MM.1S (cell line): Measurements from ENCODE around the gene NGDN.

ENCODE experiments used
- DNase-seq: peaks from one replicate; pipeline ENCODE4 v3.0.0-alpha.2; 2015
- H2AFZ ChIP-seq: fragments of 300-600 bp; sonication (generic); 2 replicates; pipeline ENCODE4 v1.6.0; 2016; ENCODE audit warnings: antibody characterized with exemption, low read length
- H3F3A ChIP-seq: fragments of 300-600 bp; sonication (generic); 2 replicates; pipeline ENCODE4 v1.6.1; 2016; ENCODE audit warnings: mild to moderate bottlenecking, antibody characterized with exemption, low read length, moderate library complexity, mixed read lengths; ENCODE audit not compliant: insufficient read depth
- H3K27ac ChIP-seq: fragments of 300-600 bp; sonication (generic); 2 replicates; pipeline ENCODE4 v1.5.1; 2016; ENCODE audit warnings: mild to moderate bottlenecking, low read length
- H3K27me3 ChIP-seq: fragments of 300-600 bp; sonication (generic); replicated peaks from 2 replicates; pipeline ENCODE4 v1.6.0; 2016; ENCODE audit warnings: low read length; ENCODE audit not compliant: insufficient read depth
- H3K36me3 ChIP-seq: fragments of 300-600 bp; sonication (generic); replicated peaks from 2 replicates; pipeline ENCODE4 v1.6.1; 2016; ENCODE audit warnings: mild to moderate bottlenecking, low read length, mixed read lengths; ENCODE audit not compliant: insufficient read depth
- H3K4me1 ChIP-seq: fragments of 300-600 bp; sonication (generic); 2 replicates; pipeline ENCODE4 v1.6.1; 2016; ENCODE audit warnings: low read length, mixed read lengths
- H3K4me2 ChIP-seq: fragments of 300-600 bp; sonication (generic); 2 replicates; pipeline ENCODE4 v1.6.0; 2016; ENCODE audit warnings: low read depth, low read length
- H3K4me3 ChIP-seq: fragments of 300-600 bp; sonication (generic); 2 replicates; pipeline ENCODE4 v1.5.1; 2016; ENCODE audit warnings: low read length, mixed read lengths
- H3K79me2 ChIP-seq: fragments of 300-600 bp; sonication (generic); 2 replicates; pipeline ENCODE4 v1.6.1; 2016; ENCODE audit warnings: mixed run types, low read length, mixed read lengths
- H3K9ac ChIP-seq: fragments of 300-600 bp; sonication (generic); 2 replicates; pipeline ENCODE4 v1.6.1; 2016; ENCODE audit warnings: low read length, mixed read lengths
- H3K9me2 ChIP-seq: fragments of 300-600 bp; sonication (generic); replicated peaks from 2 replicates; pipeline ENCODE4 v1.6.1; 2016; ENCODE audit warnings: mild to moderate bottlenecking, low read length, mixed read lengths; ENCODE audit not compliant: insufficient read depth
- H3K9me3 ChIP-seq: fragments of 300-600 bp; sonication (generic); replicated peaks from 2 replicates; pipeline ENCODE4 v1.6.1; 2016; ENCODE audit warnings: mild to moderate bottlenecking, low read length, mixed read lengths; ENCODE audit not compliant: insufficient read depth
- H4K20me1 ChIP-seq: fragments of 300-600 bp; sonication (generic); 2 replicates; pipeline ENCODE4 v1.6.1; 2016; ENCODE audit warnings: mild to moderate bottlenecking, low read length, moderate library complexity, mixed read lengths; ENCODE audit not compliant: insufficient read depth
- CTCF ChIP-seq: fragments of 300-600 bp; sonication (generic); IDR thresholded peaks from 2 replicates; pipeline ENCODE4 v1.5.1; 2016; ENCODE audit warnings: antibody characterized with exemption, low read length, mixed read lengths
- EZH2 ChIP-seq: fragments of 300-600 bp; sonication (generic); optimal IDR thresholded peaks from 2 replicates; pipeline ENCODE3; 2017; ENCODE audit warnings: low read depth, mild to moderate bottlenecking, antibody characterized with exemption, low read length, mixed read lengths
- EZH2phosphoT487 ChIP-seq: fragments of 300-600 bp; sonication (generic); IDR thresholded peaks from 2 replicates; pipeline ENCODE4 v1.6.1; 2018; ENCODE audit warnings: antibody characterized with exemption, low read length

The NGDN gene

GRCh38 chr14:23512156-23512555, 42.7 kb downstream of the NGDN start:
- TF ChIP-seq EZH2phosphoT487, result no peak
- TF ChIP-seq EZH2, result no peak
- TF ChIP-seq CTCF, result no peak
- Histone ChIP-seq H3K4me2 (no peak overlapping the region), H3K9ac (no peak overlapping the region), H3K27ac (no peak overlapping the region), H3K4me1 (no peaks in the 10 kb centered on the region), H3K27me3 (no peaks in the 10 kb centered on the region), H4K20me1 (no peaks in the 10 kb centered on the region), H3K79me2 (no peaks in the 10 kb centered on the region), H3F3A (no peaks in the 10 kb centered on the region), H3K4me3 (no peak overlapping the region), H3K36me3 (no peaks in the 10 kb centered on the region), H3K9me2 (no peaks in the 10 kb centered on the region), H3K9me3 (no peaks in the 10 kb centered on the region), H2AFZ (no peak overlapping the region)
- no peak for DNase-seq

- no peak for DNase-seq
- no peak overlapping the region for H3K4me2 ChIP-seq
These were observed 43.7 kb downstream of the NGDN start for GRCh38 chr14:23513005-23513817.

GRCh38 chr14:23513818-23514643, 44.5 kb downstream of the NGDN start:
- Histone ChIP-seq H3K4me2 (no peak overlapping the region), H3K79me2 (no peaks in the 10 kb centered on the region), H3K4me1 (no peaks in the 10 kb centered on the region), H3K27ac (no peak overlapping the region), H2AFZ (no peak overlapping the region), H3K9me3 (no peaks in the 10 kb centered on the region), H3K27me3 (no peaks in the 10 kb centered on the region), H3K9ac (no peak overlapping the region), H3K36me3 (no peaks in the 10 kb centered on the region), H3K9me2 (no peaks in the 10 kb centered on the region), H3F3A (no peaks in the 10 kb centered on the region), H3K4me3 (no peak overlapping the region), H4K20me1 (no peaks in the 10 kb centered on the region)
- no peak for DNase-seq
- TF ChIP-seq CTCF (no peak), EZH2 (no peak), EZH2phosphoT487 (no peak)

More at GRCh38 chr14:23513005-23513817, 43.7 kb downstream of the NGDN start:
- Histone ChIP-seq H3K79me2 (no peaks in the 10 kb centered on the region), H3K9me2 (no peaks in the 10 kb centered on the region), H3K36me3 (no peaks in the 10 kb centered on the region), H3K9ac (no peak overlapping the region), H2AFZ (no peak overlapping the region), H3K27ac (no peak overlapping the region), H3K9me3 (no peaks in the 10 kb centered on the region), H3K4me3 (no peak overlapping the region), H3K4me1 (no peaks in the 10 kb centered on the region), H4K20me1 (no peaks in the 10 kb centered on the region), H3K27me3 (no peaks in the 10 kb centered on the region), H3F3A (no peaks in the 10 kb centered on the region)
- TF ChIP-seq EZH2phosphoT487 (no peak), EZH2 (no peak), CTCF (no peak)
